T follicular helper cell (primary cell): ENCODE measurements around the gene ARID4B.
A peak's percentile ranks its signal among the peaks of the same experiment; 100 is the strongest.
"Not testable (repeated sequence)": the region's sequence is repeated elsewhere in the genome, so short reads cannot be mapped to it uniquely, and the experiment has no call there.

Source experiments
- DNase-seq: peaks from one replicate; pipeline ENCODE4 v3.0.0-alpha.2; 2020; ENCODE audit warnings: low read depth

The ARID4B gene

DNA sequence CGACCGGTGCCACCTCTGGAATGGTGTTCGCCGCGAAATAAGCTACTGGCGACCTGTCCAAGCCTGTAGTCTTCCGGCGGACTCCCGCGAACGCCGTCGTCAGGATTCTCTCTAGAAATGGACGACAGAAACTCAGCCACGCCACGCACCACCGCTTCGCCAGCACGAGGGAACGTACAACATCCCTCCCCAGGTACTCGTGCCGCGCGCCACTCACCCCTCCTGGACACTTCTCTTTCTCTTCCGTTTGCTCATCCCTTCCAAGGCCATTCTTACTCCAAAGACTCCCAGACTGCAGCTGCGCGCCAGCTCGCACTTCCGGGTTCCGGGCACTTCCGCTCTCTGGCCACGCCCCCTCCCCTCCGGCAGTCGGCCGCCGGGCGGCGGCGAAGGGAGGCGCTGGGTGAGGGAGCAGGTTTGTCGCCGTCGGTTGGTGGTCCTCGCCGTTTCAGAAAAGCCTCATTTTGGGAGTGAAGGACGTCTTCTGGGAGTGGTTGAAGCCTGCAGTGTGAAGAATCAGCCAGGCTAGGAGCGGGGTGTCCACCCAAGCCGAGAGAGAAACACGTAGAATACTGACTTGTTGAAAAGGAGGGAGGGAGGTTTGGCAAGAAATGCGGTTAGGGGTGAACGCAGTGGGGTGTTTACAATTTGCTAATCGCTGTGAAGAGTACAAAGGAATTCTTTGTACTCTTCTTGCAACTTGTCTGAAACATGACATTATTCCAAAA lies 166.9 kb downstream of the ARID4B start, which contains the start of gene RBM34:
Gene RBM34, minus strand, starts transcription at position 294 of the 728 bp plus-strand sequence. Its CDS starts 24 bp downstream, at position 270.
- peak; percentile 87 for DNase-seq

DNA sequence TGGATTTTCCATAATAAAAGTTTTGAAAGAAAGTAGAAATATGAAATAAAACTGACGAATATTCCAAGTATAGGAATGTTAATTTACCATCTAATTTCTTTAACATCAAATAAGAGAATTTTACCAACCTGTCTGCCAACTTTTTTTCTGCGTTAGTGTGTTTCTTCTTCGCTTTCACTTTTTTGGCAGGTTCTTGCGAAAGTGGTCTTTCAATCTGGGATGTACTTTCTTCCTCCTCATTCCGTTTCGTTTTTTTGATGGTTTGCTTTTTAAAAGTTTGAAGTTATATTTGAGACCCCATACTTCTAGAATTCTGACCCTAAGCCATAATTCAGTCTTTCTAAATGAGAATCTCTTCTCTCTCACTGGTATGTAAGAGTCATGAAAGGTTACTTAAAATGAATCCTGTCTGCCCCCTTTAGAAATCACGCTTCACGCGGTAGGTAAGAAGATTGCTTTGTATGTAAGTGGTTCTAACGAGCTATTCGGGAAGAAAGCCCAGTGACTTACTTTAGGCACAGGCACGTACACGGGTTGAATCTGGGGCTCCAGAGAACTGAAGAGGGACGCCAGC lies 167.5 kb downstream of the ARID4B start:
- peak; percentile 18 for DNase-seq

DNA sequence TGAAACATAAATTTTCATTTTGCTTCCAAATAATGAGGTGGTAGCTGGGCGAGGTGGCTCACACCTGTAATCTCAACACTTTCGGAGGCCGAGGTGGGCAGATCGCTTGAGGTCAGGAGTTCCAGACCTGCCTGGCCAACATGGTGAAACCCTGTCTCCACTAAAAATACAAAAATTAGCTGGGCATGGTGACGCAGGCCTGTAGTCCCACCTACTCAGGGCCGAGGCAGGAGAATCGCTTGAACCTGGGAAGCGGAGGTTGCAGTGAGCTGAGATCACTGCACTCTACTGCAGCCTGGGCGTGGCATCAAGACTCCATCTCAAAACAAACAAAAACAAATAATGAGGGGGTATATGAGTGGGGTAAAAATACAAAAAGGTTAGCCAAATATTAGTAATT lies 168.0 kb downstream of the ARID4B start:
- DNase-seq, result not testable (repeated sequence)

DNA sequence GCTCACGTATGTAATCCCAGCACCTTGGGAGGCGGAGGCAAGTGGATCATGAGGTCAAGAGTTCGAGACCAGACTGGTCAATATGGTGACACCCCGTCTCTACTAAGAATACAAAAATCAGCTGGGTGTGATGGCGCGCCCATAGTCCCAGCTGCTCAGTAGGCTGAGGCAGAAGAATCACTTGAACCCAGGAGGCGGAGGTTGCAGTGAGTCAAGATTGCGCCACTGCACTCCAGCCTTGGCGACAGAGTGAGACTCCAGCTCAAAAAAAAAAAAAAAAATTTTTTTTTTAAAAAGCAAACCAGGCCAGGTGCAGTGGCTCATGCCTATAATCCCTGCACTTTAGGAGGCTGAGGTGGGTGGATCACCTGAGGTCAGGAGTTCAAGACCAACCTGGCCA lies 168.7 kb downstream of the ARID4B start:
- not testable (repeated sequence) for DNase-seq

DNA sequence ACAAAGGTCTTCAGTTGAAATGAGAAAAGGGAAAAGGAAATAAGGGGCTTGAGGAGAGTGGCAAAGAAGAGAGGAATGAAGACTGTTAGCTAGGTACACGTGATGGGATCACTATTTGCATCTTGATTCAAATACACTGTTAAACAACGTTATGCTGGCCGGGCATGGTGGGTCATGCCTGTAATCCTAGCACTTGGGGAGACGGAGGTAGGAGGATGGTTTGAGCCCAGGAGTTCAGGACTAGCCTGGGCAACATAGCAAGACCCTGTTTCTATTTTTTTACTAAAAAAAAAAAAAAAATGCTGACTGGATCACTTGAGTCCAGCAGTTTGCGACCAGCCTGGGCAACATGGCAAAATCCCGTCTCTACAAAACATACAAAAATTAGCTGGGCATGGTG lies 169.3 kb downstream of the ARID4B start:
- no peak for DNase-seq

DNA sequence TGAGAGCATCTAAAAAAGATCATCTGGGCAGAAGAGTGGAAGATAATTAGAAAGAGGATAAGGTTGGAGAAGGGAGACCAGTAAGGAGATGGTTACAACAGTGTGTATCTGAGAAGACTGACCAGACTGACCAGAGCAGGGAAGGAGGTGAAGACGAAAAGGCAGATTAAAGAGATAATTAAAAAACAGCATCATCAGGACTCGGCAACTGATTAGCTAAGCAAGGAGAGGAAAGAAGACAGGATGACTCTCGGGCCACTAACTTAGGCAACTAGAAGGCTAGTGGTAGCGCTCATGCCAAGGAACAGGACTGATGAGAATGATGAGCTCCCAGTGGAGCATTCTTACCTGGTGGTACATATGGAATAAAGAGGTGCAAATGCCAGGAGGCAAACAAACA lies 170.8 kb downstream of the ARID4B start:
- DNase-seq, result no peak

DNA sequence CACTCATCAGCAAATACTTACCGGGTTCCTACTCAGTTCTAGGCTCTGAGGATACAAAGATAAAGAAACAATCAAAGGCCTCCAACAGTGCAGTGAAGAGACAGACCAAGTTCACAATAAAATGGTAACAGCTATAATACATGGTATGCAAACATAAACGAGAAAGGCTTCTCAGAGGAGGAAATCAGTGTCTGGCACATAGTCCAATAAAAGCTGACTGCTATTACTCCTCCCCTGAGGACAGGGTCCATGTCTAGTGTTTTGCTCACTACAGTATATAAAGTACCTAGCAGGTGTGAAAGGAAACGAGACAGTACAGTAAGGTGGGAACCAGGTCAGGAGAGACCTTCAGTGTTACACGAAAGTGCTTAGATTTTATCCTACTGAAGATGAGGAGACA lies 171.2 kb downstream of the ARID4B start:
- no peak for DNase-seq

DNA sequence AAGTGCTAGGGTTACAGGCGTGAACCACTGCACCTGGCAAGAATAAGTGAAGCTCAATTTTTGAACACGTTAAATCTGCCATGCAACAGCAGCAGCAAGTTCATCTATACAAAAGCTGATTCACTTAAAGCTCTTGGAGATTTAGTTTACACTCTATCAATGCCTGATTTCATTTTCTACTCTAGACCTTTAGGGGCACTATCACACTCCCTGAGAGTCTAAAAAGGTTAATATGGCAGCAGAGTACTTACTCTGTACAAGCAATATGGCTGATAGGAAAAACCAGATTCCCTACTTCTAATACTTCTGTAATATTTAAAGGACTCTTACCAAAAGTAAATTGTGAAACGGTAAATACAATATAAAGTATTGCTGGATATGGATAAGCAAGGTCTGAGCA lies 171.7 kb downstream of the ARID4B start:
- no peak for DNase-seq

DNA sequence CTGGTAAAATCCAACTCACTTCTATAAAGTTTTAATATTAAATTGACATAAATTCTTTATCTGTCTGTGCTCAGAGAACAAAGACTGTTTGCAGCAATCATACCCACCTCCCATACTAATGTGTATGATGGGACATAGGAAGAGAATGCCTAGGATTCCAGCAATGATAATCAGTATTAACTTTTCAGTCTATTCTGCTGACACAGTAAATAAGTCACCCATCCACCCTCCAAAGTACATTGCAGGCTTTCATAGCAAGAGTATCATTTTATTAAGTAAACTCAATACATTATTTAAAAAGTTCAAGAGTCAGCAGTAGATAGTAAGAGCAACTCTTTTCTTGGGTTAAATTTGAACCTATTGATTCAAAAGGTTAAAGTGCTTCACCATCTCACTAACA lies 175.7 kb downstream of the ARID4B start:
- no peak for DNase-seq

DNA sequence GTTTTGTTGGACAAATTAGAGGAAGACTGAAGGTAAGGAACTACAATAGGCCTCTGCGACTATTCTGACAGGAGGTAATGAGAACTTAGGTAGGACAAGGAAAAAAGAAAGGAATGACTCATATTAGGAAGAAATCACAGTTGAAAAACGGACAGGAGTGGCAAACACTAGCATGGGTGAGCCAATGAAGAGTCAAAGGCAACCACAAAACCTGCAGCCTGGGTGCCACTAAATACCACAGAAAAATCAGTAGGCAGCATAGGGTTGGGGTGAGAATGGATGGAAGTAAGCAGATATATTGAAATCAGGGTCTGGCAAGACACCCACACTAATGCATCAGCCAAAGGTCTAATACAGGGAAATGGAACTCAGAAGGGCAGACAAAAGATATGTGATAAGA lies 176.9 kb downstream of the ARID4B start:
- DNase-seq, result no peak

DNA sequence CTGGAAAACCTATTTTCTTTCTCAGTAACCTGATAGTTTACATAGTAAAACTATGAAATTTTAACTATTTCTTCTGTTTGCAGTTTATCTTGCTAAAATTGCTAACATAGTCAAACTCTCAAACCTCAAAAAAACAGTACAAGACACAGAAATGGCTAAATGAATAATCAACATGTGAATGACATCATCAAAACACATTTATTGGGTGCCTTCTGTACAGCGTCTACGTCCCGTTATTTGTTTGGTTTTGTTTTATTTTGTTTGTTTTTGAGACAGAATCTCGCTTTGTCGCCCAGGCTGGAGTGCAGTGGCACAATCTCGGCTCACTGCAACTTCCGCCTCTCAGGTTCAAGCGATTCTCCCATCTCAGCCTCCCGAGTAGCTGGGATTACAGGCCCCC lies 178.2 kb downstream of the ARID4B start:
- DNase-seq, result no peak

DNA sequence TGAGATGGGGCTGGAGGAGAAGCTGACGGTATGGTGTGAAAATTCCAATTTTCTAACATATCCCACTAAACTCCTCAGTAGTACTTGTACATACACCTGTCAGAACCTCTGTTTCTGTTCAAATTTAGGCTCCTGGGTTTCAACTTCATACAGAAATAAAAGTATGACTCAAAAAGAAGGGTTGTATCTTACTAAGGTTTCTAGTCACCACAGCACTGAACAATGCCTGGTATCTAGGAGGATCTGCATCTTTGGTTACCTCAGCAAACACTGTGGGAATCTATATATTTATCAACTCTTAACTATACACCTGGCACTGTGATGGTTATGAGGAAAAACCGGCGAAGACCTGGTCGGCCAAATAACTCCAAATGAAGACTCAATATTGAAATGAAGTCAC lies 180.7 kb downstream of the ARID4B start:
- DNase-seq, result no peak

DNA sequence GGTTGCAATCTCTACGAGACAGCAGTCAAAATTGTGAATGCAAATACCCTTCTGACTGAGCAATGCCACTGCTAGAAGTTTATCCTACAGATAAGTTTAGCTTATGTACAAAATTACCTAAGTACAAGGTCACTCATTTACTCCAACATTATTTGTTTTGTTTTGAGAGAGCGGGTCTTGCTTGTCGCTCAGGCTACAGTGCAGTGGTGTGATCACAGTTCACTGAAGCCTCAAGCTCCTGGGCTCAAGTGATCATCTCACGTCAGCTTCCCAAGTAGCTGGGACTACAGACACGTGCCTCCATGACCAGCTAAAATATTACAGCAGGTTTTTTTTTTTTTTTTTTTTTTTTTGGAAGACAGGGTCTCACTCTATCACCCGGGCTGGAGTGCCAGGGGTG lies 182.3 kb downstream of the ARID4B start:
- no peak for DNase-seq

DNA sequence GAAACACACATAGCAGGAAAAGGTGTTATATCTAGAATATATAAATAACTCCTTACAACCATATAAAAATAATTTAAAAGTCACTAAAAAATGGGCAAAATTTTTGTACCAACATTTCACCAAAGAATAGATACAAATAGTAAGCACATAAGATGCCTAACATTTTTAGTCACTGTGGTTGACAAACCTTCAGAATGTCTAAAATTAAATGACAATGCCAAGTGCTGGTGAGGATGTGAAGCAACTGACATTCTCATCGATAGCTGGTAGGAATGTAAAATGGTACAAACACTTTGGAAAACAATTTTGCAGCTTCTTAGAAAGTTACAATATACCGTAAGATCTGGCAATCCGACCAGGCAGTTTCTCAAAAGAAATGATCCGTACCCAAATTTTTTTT lies 185.0 kb downstream of the ARID4B start:
- no peak for DNase-seq

DNA sequence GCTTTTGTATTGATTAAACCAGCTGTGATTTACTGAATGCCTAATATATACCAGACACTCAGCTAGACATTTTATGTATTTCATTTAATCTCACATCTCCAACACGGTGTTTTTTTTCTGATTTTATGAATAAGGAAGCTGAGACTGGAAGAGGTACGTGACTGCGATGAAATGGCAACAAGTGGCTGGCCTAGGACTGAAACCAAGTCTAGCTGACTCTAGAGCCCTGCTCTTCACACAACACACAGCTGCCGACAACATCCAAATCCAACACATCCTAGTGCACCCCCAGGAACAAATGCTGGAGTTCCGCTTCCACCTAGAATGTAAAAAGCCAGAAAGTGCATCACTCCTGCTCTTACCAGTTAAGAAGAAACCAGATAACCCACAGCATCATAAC lies 188.7 kb downstream of the ARID4B start:
- DNase-seq, result no peak

DNA sequence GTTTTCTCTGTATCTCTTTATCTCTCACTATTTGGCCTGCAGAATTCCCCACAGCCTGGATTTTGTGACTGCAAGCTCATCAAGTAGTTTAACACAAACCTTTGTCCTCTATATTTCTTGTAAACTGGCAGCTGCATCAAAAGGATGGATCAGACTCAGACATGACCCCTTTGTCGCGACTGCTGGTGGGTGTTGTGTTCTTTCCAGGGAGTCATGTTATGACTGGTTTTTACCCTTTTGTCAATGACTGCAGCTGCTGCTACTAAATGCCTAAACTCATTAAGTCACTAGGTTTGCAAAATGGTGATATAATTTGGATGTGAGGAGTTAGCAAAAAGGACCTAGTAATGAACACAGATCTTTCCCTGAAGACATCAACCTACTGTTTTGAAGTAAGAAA lies 189.2 kb downstream of the ARID4B start:
- no peak for DNase-seq

DNA sequence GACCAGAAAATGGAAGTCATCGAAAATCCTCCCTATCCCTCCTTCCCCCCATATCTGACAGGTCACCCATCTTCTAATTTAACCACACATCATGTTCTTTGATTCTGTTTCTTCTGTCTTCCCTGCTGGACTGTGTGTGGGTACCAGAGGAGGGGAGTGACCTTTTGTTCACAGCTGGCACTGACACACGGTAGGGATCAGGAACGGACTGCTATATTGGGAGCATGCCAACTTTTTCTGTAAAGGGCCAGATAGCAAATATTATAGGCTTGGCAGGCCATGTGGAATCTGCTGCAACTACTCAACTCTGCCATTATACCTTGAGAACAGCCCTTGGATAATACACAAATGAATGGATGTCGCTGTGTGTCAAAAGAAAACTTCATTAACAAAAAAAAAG lies 191.9 kb downstream of the ARID4B start:
- DNase-seq, result no peak

DNA sequence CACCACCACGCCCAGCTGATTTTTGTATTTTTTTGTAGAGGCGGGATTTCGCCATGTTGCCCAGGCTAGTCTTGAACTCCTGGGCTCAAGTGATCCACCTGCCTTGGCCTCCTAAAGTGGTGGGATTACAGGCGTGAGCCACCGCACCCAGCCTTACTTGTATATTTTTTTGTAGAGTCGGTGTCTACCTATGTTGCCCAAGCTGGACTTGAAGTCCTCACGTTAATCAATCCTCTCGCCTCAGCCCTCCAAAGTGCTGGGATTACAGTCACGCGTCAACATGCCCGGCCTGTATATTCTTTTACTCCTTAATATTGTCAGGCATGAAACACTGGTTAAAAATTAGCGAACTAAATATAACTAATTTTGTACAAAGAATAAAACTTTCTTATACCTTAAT lies 193.8 kb downstream of the ARID4B start:
- no peak for DNase-seq

DNA sequence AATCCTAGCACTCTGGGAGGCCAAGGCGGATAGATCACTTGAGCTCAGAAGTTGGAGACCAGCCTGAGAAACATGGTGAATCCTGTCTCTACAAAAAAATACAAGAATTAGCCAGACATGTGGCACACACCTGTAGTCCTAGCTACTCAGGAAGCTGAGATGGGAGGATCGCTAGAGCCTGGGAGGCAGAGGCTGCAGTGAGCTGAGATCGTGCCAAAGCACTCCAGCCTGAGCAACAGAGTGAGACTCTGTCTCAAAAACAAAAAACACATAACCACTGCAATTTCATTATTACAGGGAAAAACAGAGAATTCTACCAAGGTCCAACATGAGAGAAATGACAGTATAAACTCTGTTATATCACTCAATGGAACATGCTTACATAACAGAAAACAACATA lies 194.9 kb downstream of the ARID4B start:
- DNase-seq, result no peak

DNA sequence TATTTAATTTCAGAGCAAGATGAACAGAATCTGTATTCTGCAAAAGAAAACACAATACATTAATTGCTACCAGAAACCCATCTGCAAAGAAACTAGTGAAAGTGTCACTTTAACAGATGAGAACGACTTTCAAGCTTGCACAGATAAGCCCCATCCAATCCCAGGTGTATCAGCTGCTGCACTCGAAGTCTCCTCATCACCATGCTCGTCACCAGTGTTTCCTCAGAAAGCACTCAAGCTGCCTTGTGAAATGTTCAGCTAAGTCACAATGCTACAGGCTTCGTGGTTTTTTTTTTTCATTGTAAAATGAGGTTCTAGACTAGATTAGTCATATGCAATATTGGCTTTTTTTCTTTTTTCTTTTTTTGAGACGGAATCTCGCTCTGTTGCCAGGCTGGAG lies 196.0 kb downstream of the ARID4B start:
- no peak for DNase-seq

DNA sequence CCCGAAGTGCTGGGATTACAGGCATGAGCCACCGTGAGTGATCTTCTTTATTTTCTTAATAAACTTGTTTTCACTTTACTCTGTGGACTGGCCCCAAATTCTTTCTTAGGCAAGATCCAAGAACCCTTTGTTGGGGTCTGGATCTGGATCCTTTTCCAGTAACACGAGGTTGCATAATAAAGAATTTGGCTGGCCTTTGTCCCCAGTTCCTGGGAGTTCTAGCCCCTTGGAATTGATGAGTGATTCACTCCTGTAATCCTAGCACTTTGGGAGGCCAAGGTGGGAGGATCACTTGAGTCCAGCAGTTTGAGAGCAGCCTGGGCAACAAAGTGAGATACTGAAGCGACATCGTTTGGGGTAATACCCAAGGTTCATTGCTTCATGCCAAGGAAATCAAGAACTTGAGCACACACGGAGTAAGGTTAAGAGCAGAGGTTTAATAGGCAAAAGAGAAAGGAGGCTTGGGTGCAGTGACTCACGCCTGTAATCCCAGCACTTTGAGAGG lies 197.2 kb downstream of the ARID4B start:
- no peak for DNase-seq

DNA sequence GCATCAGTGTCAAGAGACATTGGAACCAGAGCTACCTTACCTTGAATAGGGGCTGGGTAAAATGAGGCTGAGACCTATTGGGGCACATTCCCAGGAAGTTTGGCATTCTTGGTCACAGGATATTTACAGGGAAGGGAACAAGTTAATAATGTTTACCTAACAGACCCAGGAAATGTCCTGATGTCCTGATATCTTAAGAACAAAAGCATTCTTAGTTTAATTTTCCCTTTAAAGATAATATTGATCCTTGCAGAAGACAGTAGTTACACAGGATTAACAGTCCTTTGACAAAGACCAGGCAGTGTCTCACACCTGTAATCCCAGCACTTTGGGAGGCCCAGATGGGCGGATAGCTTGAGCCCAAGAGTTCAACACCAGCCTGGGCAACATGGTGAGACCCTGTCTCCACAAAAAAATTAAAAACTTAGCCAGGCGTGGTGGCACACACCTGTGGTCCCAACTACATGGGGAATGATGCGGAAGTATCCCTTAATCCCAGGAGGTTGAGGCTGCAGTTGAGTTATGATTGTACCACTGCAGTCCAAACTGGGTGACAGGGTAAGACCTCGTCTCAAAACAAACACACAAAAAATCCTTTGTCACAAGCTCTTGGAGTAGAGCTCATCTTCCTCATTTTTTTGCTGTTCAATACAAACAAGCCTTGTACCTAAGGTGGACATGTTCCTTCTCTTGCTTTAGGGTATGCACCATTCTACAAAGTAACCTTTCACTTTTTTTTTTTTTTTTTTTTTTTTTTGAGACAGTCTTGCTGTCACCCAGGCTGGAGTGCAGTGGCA lies 198.0 kb downstream of the ARID4B start:
- DNase-seq, result no peak
